HCT116 (cell line): ENCODE measurements around the gene AAK1. TPM values are rescaled to one million over a fixed set of nuclear protein-coding genes. Genes with fewer than 3 reads are reported as not detected.

Experiments used
- ATAC-seq: fragments of 200-7000 bp; cut with Tn5 transposase; 2 replicates; pipeline ENCODE4 v1.9.1; 2020; ENCODE audit warnings: mild to moderate bottlenecking, moderate library complexity
- BruUV-seq: library from RNA; stranded (reverse); fragments of 400-500 nt; replicated peaks from 2 replicates; lab custom pipeline; 2021; lab: Mats Ljungman, UMichigan
- CTCF ChIA-PET: fragments of 300-600 bp; sonication (Branson Sonifier 250); formaldehyde crosslinking; loops from one replicate; lab custom pipeline; 2021; ENCODE audit warnings: antibody characterized with exemption; lab: Charles Lee
- POLR2A ChIA-PET: fragments of 300-600, 350-600 bp; sonication (Branson Sonifier 250); formaldehyde crosslinking; loops from one replicate; lab custom pipeline; 2021; ENCODE audit warnings: antibody characterized with exemption; lab: Charles Lee
- RAD21 ChIA-PET, 2 experiments: fragments of 300-600 bp; sonication (Branson Sonifier 250); formaldehyde crosslinking; loops; one replicate each; lab custom pipeline; 2023; ENCODE audit warnings: low total read pairs in 2 of 2; ENCODE audit not compliant: uncharacterized antibody in 2 of 2, unreplicated experiment in 2 of 2, low non-redundant PET in 1 of 2; lab: Charles Lee
- DNase-seq: peaks from one replicate; pipeline ENCODE4 v3.0.0-alpha.2; 2010; ENCODE audit warnings: low read depth, low spot score
- H2AFZ ChIP-seq: fragments of 200-600 bp; shearing (Covaris generic), sonication (generic); 2 replicates; pipeline ENCODE4 v1.6.1; 2017; ENCODE audit warnings: low read depth, mixed run types, mixed read lengths, antibody characterized with exemption, low read length; ENCODE audit not compliant: poor library complexity, severe bottlenecking
- H3K27ac ChIP-seq: 2 replicates; pipeline ENCODE4 v1.5.1; 2012; ENCODE audit warnings: low read depth, low read length
- H3K27me3 ChIP-seq: fragments of 200-600 bp; sonication (generic); 2 replicates; pipeline ENCODE4 v1.6.1; 2016; ENCODE audit warnings: mixed run types, low read length, mixed read lengths; ENCODE audit not compliant: insufficient read depth
- H3K36me3 ChIP-seq, 2 experiments: fragments of 200-500 bp in 1 of 2; fragments of 200-600 bp in 1 of 2; sonication (Bioruptor generic) in 1 of 2; sonication (generic) in 1 of 2; 2 replicates each; pipeline versions ENCODE4 v1.5.1 to v1.6.1; 2014 to 2016; ENCODE audit warnings: low read length in 2 of 2, inconsistent platforms in 1 of 2, mixed read lengths in 1 of 2, mixed run types in 1 of 2; ENCODE audit not compliant: insufficient read depth in 2 of 2, control insufficient read depth in 1 of 2
- H3K4me1 ChIP-seq, 2 experiments: fragments of 200-600 bp in 1 of 2; sonication (generic) in 1 of 2; 2 replicates each; pipeline versions ENCODE4 v1.5.1 to v1.6.1; 2012 to 2017; ENCODE audit warnings: low read length in 2 of 2, inconsistent platforms in 1 of 2, mild to moderate bottlenecking in 1 of 2, mixed read lengths in 1 of 2, mixed run types in 1 of 2, moderate library complexity in 1 of 2; ENCODE audit not compliant: insufficient read depth in 2 of 2, control insufficient read depth in 1 of 2
- H3K4me2 ChIP-seq: fragments of 200-600 bp; sonication (generic); 2 replicates; pipeline ENCODE4 v1.6.1; 2017; ENCODE audit warnings: mixed run types, low read length, mixed read lengths
- H3K4me3 ChIP-seq, 2 experiments: fragments of 200-600 bp in 1 of 2; sonication (generic) in 1 of 2; replicated peaks in 1 of 2; 2 replicates each; pipeline ENCODE4 v1.5.1; 2011 to 2016; ENCODE audit warnings: low read length in 2 of 2, control low read depth in 1 of 2, low read depth in 1 of 2, mild to moderate bottlenecking in 1 of 2, mixed read lengths in 1 of 2, mixed run types in 1 of 2
- H3K79me2 ChIP-seq: fragments of 200-600 bp; sonication (generic); 2 replicates; pipeline ENCODE4 v1.6.1; 2017; ENCODE audit warnings: mild to moderate bottlenecking, mixed run types, low read length, moderate library complexity, mixed read lengths; ENCODE audit not compliant: insufficient read depth
- H3K9ac ChIP-seq: fragments of 200-600 bp; sonication (generic); 2 replicates; pipeline ENCODE4 v1.6.1; 2016; ENCODE audit warnings: low read length, mixed read lengths
- H3K9me2 ChIP-seq: fragments of 200-600 bp; sonication (generic), shearing (Covaris generic); 2 replicates; pipeline ENCODE4 v1.6.1; 2017; ENCODE audit warnings: mixed run types, mild to moderate bottlenecking, moderate library complexity; ENCODE audit not compliant: insufficient read depth
- H3K9me3 ChIP-seq, 2 experiments: fragments of 200-500 bp in 1 of 2; fragments of 200-600 bp in 1 of 2; sonication (Bioruptor generic) in 1 of 2; sonication (generic) in 1 of 2; 2 replicates each; pipeline ENCODE4 v1.6.1; 2014 to 2017; ENCODE audit warnings: low read length in 2 of 2, mixed read lengths in 2 of 2, inconsistent platforms in 1 of 2, low read depth in 1 of 2, mild to moderate bottlenecking in 1 of 2, mixed run types in 1 of 2, moderate library complexity in 1 of 2; ENCODE audit not compliant: control insufficient read depth in 1 of 2, insufficient read depth in 1 of 2
- H4K20me1 ChIP-seq: fragments of 200-600 bp; sonication (generic), shearing (Covaris generic); 2 replicates; pipeline ENCODE4 v1.6.1; 2017; ENCODE audit warnings: mixed run types, mild to moderate bottlenecking, moderate library complexity; ENCODE audit not compliant: insufficient read depth
- ATF3 ChIP-seq: IDR thresholded peaks from 2 replicates; pipeline ENCODE4 v1.6.1; 2012
- CBX3 ChIP-seq: IDR thresholded peaks from 2 replicates; pipeline ENCODE4 v1.6.1; 2012; ENCODE audit warnings: low read depth
- ELF1 ChIP-seq: IDR thresholded peaks from 2 replicates; pipeline ENCODE4 v1.6.1; 2012; ENCODE audit warnings: low read depth, borderline replicate concordance
- EZH2phosphoT487 ChIP-seq: fragments of 200-600 bp; IDR thresholded peaks from 2 replicates; pipeline ENCODE4 v1.6.1; 2018; ENCODE audit warnings: antibody characterized with exemption, borderline replicate concordance
- FOSL1 ChIP-seq: IDR thresholded peaks from 2 replicates; pipeline ENCODE4 v1.6.1; 2012; ENCODE audit warnings: low read depth
- JUND ChIP-seq: IDR thresholded peaks from 2 replicates; pipeline ENCODE4 v1.6.1; 2012
- MAX ChIP-seq: IDR thresholded peaks from 2 replicates; pipeline ENCODE4 v1.6.1; 2012
- POLR2AphosphoS5 ChIP-seq: IDR thresholded peaks from 2 replicates; pipeline ENCODE4 v1.6.1; 2011; ENCODE audit warnings: mild to moderate bottlenecking, low read depth, low read length, moderate library complexity
- SRF ChIP-seq: IDR thresholded peaks from 2 replicates; pipeline ENCODE4 v1.6.1; 2012; ENCODE audit warnings: low read depth
- TCF7L2 ChIP-seq: IDR thresholded peaks from 2 replicates; pipeline ENCODE4 v1.7.0; 2011; ENCODE audit warnings: borderline replicate concordance, inconsistent platforms; ENCODE audit not compliant: insufficient read depth, insufficient read length; ENCODE audit errors: extremely low read depth
- YY1 ChIP-seq: IDR thresholded peaks from 2 replicates; pipeline ENCODE4 v1.6.1; 2011; ENCODE audit warnings: low read length, low read depth, moderate library complexity, mild to moderate bottlenecking; ENCODE audit not compliant: insufficient replicate concordance; ENCODE audit errors: extremely low read depth
- ZBTB33 ChIP-seq: IDR thresholded peaks from 2 replicates; pipeline ENCODE4 v1.6.1; 2011; ENCODE audit warnings: mild to moderate bottlenecking, low read length, moderate library complexity; ENCODE audit not compliant: insufficient replicate concordance; ENCODE audit errors: extremely low read depth
- ZFX ChIP-seq: fragments of 450-650 bp; IDR thresholded peaks from 2 replicates; pipeline ENCODE4 v1.6.1; 2017
- ZNF274 ChIP-seq: fragments of 200-500 bp; sonication (Bioruptor generic); IDR thresholded peaks from 2 replicates; pipeline ENCODE4 v1.6.1; 2014; ENCODE audit warnings: mild to moderate bottlenecking, low read depth, low read length, inconsistent platforms
- intact Hi-C: fragments of 100-400 bp; cut with micrococcal nuclease; formaldehyde crosslinking; loops from 2 replicates; pipeline ENCODE4 v1.10.0; 2022
- total RNA-seq: library from RNA; stranded (reverse); gene quantifications from one replicate; pipeline ENCODE4 v1.2.1, GENCODE V29; 2021; ENCODE audit not compliant: unreplicated experiment

AAK1 gene
- total RNA-seq, 1 experiment from 2014 or later, result 32.0 TPM

- Histone ChIP-seq H2AFZ (no peak overlapping the region), H3K36me3 (no peaks in the 10 kb centered on the region), H3K79me2 (peaks cover 14% of the 10 kb centered on the region; the same call in 1 of the 2 replicates), H3K9me2 (no peaks in the 10 kb centered on the region), H3K9ac (no peak overlapping the region), H3K4me2 (no peak overlapping the region), H3K27ac (no peak overlapping the region), H3K4me3 (no peak overlapping the region), H3K9me3 (no peaks in the 10 kb centered on the region), H3K27me3 (no peaks in the 10 kb centered on the region), H3K4me1 (peaks cover 12 to 20% of the 10 kb centered on the region in 2 experiments), H4K20me1 (no peaks in the 10 kb centered on the region)
- ChIA-PET POLR2A (no interaction called here), CTCF (no interaction called here), RAD21 (no interaction called here)
- ATAC-seq (no peak), DNase-seq (no peak)
- BruUV-seq, result no TSS peak
- intact Hi-C loops, result no loop called here
- TF ChIP-seq FOSL1 (no peak), SRF (no peak), TCF7L2 (no peak), EZH2phosphoT487 (no peak), JUND (no peak), POLR2AphosphoS5 (no peak), CBX3 (no peak), ATF3 (no peak)
Measured at GRCh38 chr2:69641471-69641870, 2.1 kb downstream of the AAK1 start.

GRCh38 chr2:69639266-69639665 is 4.3 kb downstream of the AAK1 start:
- ChIA-PET CTCF (no interaction called here), RAD21 (no interaction called here), POLR2A (interaction anchor here (0.9 kb wide), 1 partner anchor 10 kb away, joined by 4 read pairs; no protein-coding TSS in a partner anchor)
- ATAC-seq (no peak), DNase-seq (no peak)
- Histone ChIP-seq H3K4me1 (peaks cover 4 to 8% of the 10 kb centered on the region in 2 experiments; a peak in 3 of 4 replicates), H3K27me3 (no peaks in the 10 kb centered on the region), H3K9ac (no peak overlapping the region), H3K9me3 (no peaks in the 10 kb centered on the region), H3K9me2 (no peaks in the 10 kb centered on the region), H4K20me1 (no peaks in the 10 kb centered on the region), H3K79me2 (peaks cover 18% of the 10 kb centered on the region; the same call in 1 of the 2 replicates), H3K4me2 (no peak overlapping the region), H3K4me3 (no peak overlapping the region), H3K27ac (no peak overlapping the region), H2AFZ (no peak overlapping the region), H3K36me3 (no peaks in the 10 kb centered on the region)
- TF ChIP-seq ZFX, result no peak
- TF ChIP-seq CBX3, result no peak
- TF ChIP-seq ZBTB33, result no peak
- TF ChIP-seq MAX, result no peak
- no peak for TF ChIP-seq POLR2AphosphoS5
- TF ChIP-seq SRF, result no peak
- TF ChIP-seq YY1, result no peak
- TF ChIP-seq ELF1, result no peak
- TF ChIP-seq ZNF274, result no peak
- intact Hi-C loops, result no loop called here
- no TSS peak for BruUV-seq
